ENCODE results near the gene PMEPA1. TPM values are rescaled to one million over a fixed set of nuclear protein-coding genes. Genes with fewer than 3 reads are reported as not detected.

PMEPA1 gene
- total and polyA plus RNA-seq, 4 donors, result 0.61 to 1.5 (median 1.1) TPM

DNA sequence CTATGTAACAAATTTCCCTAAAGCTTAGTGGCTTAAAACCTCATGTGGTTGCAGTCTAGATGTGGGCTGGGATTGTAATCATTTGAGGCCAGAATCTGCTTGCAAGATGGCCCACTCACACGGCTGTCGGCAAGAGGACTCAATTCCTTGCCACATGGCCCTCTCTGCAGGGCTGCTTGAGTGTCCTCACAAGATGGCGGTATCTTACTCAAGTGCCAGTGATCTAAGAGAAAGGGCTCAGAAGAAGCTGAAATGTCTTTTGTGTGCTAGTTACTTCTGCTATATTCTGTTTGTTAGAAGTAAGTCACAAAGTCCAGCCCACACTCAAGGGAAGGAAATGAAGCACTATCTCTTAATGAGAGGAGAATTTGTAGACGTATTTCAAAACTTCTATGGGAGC, 47.1 kb upstream of the PMEPA1 start:
- no peaks in the 10 kb centered on the region for H3K4me1 ChIP-seq (ENCODE audit: control insufficient read depth in 4 of 4, insufficient read depth in 4 of 4, low read length in 3 of 4)
- no peak overlapping the region for H3K27ac ChIP-seq (ENCODE audit: low read depth in 1 of 2, low read length in 2 of 2)
- peaks cover 0 to 12% (median 4%) of the 10 kb centered on the region in 4 donors for H3K9me3 ChIP-seq (ENCODE audit: control insufficient read depth in 4 of 4, low read length in 3 of 4)
- H3K27me3 ChIP-seq (ENCODE audit: control insufficient read depth in 4 of 4, insufficient read depth in 4 of 4, low read length in 3 of 4), result peaks cover 0 to 4% (median 0%) of the 10 kb centered on the region in 4 donors
- H3K36me3 ChIP-seq (ENCODE audit: control insufficient read depth in 4 of 4, insufficient read depth in 3 of 4, low read depth in 1 of 4, low read length in 3 of 4), result no peaks in the 10 kb centered on the region
- no peak for DNase-seq (ENCODE audit: low spot score)
- TF ChIP-seq TAF1 (conservative IDR thresholded peaks at IDR 0.05), result no peak
- H3K4me3 ChIP-seq (ENCODE audit: low read depth in 1 of 3, low read length in 3 of 3), result no peak overlapping the region
- WGBS, result 83% methylated on average over 4 of the region's 4 CpGs
- H3K9ac ChIP-seq (ENCODE audit: low read depth in 1 of 2, low read length in 2 of 2), result no peak overlapping the region

DNA sequence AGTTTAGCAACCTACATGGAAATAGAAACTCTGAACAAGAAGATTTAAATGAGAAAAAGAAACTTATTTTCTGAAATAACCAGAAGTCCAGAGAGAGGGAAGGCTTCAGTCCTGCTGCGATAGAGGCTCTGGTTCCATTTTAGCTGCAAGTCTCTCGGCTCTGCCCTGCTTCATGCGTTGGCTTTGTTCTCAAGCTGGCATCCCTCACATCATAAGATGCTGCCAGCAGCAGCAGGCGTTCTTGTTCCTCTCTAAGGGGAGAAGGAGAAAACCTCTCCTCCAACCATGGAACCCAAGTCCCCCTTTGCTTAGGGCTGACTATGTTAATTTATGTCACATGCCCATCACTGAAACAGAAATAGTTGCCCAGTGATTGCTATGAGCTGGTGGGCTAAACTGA, 46.4 kb upstream of the PMEPA1 start:
- H3K9ac ChIP-seq (ENCODE audit: low read depth in 1 of 2, low read length in 2 of 2), result no peak overlapping the region
- DNase-seq (ENCODE audit: low spot score), result no peak

More for the DNA sequence above, 46.4 kb upstream of the PMEPA1 start:
- no peak for TF ChIP-seq FOXA2 (IDR thresholded peaks at IDR 0.05)
- no peak for TF ChIP-seq EGR1 (IDR thresholded peaks at IDR 0.05; ENCODE audit: low read depth in 2 of 2)
- TF ChIP-seq RXRA (IDR thresholded peaks at IDR 0.05), result no peak
- TF ChIP-seq YY1 (IDR thresholded peaks at IDR 0.05), result no peak
- TF ChIP-seq NR2F2 (IDR thresholded peaks at IDR 0.05), result no peak
- no peak for TF ChIP-seq HNF4G (IDR thresholded peaks at IDR 0.05)
- TF ChIP-seq, protein P1, sequence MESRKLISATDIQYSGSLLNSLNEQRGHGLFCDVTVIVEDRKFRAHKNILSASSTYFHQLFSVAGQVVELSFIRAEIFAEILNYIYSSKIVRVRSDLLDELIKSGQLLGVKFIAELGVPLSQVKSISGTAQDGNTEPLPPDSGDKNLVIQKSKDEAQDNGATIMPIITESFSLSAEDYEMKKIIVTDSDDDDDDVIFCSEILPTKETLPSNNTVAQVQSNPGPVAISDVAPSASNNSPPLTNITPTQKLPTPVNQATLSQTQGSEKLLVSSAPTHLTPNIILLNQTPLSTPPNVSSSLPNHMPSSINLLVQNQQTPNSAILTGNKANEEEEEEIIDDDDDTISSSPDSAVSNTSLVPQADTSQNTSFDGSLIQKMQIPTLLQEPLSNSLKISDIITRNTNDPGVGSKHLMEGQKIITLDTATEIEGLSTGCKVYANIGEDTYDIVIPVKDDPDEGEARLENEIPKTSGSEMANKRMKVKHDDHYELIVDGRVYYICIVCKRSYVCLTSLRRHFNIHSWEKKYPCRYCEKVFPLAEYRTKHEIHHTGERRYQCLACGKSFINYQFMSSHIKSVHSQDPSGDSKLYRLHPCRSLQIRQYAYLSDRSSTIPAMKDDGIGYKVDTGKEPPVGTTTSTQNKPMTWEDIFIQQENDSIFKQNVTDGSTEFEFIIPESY (IDR thresholded peaks at IDR 0.05), result no peak
- TF ChIP-seq, protein P2, sequence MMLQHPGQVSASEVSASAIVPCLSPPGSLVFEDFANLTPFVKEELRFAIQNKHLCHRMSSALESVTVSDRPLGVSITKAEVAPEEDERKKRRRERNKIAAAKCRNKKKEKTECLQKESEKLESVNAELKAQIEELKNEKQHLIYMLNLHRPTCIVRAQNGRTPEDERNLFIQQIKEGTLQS (IDR thresholded peaks at IDR 0.05), result no peak
- no peak for TF ChIP-seq TAF1 (conservative IDR thresholded peaks at IDR 0.05)
- no peak for TF ChIP-seq HNF4A (conservative IDR thresholded peaks at IDR 0.05)
- no peak for TF ChIP-seq FOXA1 (IDR thresholded peaks at IDR 0.05)
- no peak for TF ChIP-seq JUND (IDR thresholded peaks at IDR 0.05)
- TF ChIP-seq RAD21 (IDR thresholded peaks at IDR 0.05), result no peak
- no peak for TF ChIP-seq MAX (IDR thresholded peaks at IDR 0.05)
- no peak for TF ChIP-seq GABPA (IDR thresholded peaks at IDR 0.05 in 1 of 2, conservative IDR thresholded peaks at IDR 0.05 in 1 of 2)
- TF ChIP-seq SP1 (IDR thresholded peaks at IDR 0.05), result no peak
- no peak for TF ChIP-seq CTCF (IDR thresholded peaks at IDR 0.05; ENCODE audit: low read depth, low read length, missing input control)
- no peak for TF ChIP-seq REST (IDR thresholded peaks at IDR 0.05)
- Histone ChIP-seq H3K36me3 (ENCODE audit: control insufficient read depth in 4 of 4, insufficient read depth in 3 of 4, low read depth in 1 of 4, low read length in 3 of 4) (no peaks in the 10 kb centered on the region), H3K4me3 (ENCODE audit: low read depth in 1 of 3, low read length in 3 of 3) (no peak overlapping the region), H3K4me1 (ENCODE audit: control insufficient read depth in 4 of 4, insufficient read depth in 4 of 4, low read length in 3 of 4) (no peaks in the 10 kb centered on the region), H3K27me3 (ENCODE audit: control insufficient read depth in 4 of 4, insufficient read depth in 4 of 4, low read length in 3 of 4) (peaks cover 0 to 4% (median 0%) of the 10 kb centered on the region in 4 donors), H3K9me3 (ENCODE audit: control insufficient read depth in 4 of 4, low read length in 3 of 4) (peaks cover 3 to 14% (median 4%) of the 10 kb centered on the region in 4 donors), H3K27ac (ENCODE audit: low read depth in 1 of 2, low read length in 2 of 2) (no peak overlapping the region)
- 84% methylated on average over 4 of the region's 4 CpGs for WGBS
